Suprapubic skin (tissue), 3 donors: ENCODE results near the gene BST1.

Experiments used
- CTCF ChIP-seq, 2 donors: fragments of 200-600 bp in 1 of 2; fragments of 450-650 bp in 1 of 2; sonication (generic) in 1 of 2; IDR thresholded peaks; one replicate each; pipeline ENCODE4 v1.5.1; 2016 to 2019; ENCODE audit warnings: antibody characterized with exemption in 2 of 2, mild to moderate bottlenecking in 1 of 2, moderate library complexity in 1 of 2
- EP300 ChIP-seq: sonication (generic); formaldehyde crosslinking; IDR thresholded peaks from one replicate; pipeline ENCODE4 v1.6.1; 2017; ENCODE audit warnings: antibody characterized with exemption
- POLR2A ChIP-seq, 2 donors: fragments of 450-650 bp; IDR thresholded peaks; one replicate each; pipeline ENCODE4 v1.6.1; 2017; ENCODE audit warnings: antibody characterized with exemption in 2 of 2, mild to moderate bottlenecking in 2 of 2, moderate library complexity in 2 of 2

GRCh38 chr4:15769202-15769601 is 66.3 kb downstream of the BST1 start:
- no peak for TF ChIP-seq POLR2A (IDR thresholded peaks at IDR 0.05)
- no peak for TF ChIP-seq CTCF (IDR thresholded peaks at IDR 0.05)
- no peak for TF ChIP-seq EP300
